Measurements from ENCODE around the gene ODC1.

The ODC1 gene

DNA sequence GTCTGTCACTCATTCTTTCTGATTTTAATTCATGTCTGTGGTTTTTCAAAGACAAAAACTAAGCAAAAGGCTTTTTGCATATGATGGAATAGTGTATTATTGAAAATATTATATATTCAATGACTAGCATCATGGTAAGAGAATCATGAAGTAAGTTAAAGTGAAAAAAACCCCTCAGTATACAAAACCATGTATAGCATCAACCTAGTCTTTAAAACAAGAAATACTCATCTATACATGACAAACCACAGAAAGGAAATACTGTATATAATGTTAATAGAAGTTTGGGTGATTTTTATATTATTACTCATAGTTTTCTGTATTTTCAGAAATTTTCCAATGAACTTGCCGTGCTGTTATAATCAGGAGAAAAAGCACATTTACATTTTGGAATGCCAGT, 38.0 kb upstream of the ODC1 start:
- no peaks in the 10 kb centered on the region for H3K4me1 ChIP-seq (ENCODE audit: control insufficient read depth, insufficient read depth, low read length)
- TF ChIP-seq ZNF366 (tag by site-specific recombination; conservative IDR thresholded peaks at IDR 0.05): no peak
- no peak for TF ChIP-seq ZNF560 (tag by site-specific recombination; IDR thresholded peaks at IDR 0.05; ENCODE audit: borderline replicate concordance)
- TF ChIP-seq, protein P1, sequence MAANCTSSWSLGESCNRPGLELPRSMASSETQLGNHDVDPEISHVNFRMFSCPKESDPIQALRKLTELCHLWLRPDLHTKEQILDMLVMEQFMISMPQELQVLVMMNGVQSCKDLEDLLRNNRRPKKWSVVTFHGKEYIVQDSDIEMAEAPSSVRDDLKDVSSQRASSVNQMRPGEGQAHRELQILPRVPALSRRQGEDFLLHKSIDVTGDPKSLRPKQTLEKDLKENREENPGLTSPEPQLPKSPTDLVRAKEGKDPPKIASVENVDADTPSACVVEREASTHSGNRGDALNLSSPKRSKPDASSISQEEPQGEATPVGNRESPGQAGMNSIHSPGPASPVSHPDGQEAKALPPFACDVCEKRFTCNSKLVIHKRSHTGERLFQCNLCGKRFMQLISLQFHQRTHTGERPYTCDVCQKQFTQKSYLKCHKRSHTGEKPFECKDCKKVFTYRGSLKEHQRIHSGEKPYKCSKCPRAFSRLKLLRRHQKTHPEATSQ (tag by site-specific recombination; IDR thresholded peaks at IDR 0.05): no peak
- no peak for TF ChIP-seq ZBTB7A (tag by site-specific recombination; IDR thresholded peaks at IDR 0.05; ENCODE audit: low read depth)
- no peak for TF ChIP-seq ZNF610 (tag by site-specific recombination; IDR thresholded peaks at IDR 0.05; ENCODE audit: borderline replicate concordance)
- no peak for TF ChIP-seq ZNF311 (tag by site-specific recombination; IDR thresholded peaks at IDR 0.05; ENCODE audit: borderline replicate concordance)
- no peak overlapping the region for H3K4me3 ChIP-seq (ENCODE audit: low read depth, low read length)
- POLR2A ChIA-PET: no interaction called here
- H3K36me3 ChIP-seq (ENCODE audit: control insufficient read depth in 2 of 2, insufficient read depth in 1 of 2, low read length in 2 of 2): no peaks in the 10 kb centered on the region
- H3K27ac ChIP-seq (ENCODE audit: extremely low read depth, low read depth, low read length): no peak overlapping the region
- no peaks in the 10 kb centered on the region for H3K9me3 ChIP-seq (ENCODE audit: control insufficient read depth, insufficient read depth, low read depth, low read length)
- CTCF ChIA-PET: no interaction called here

DNA sequence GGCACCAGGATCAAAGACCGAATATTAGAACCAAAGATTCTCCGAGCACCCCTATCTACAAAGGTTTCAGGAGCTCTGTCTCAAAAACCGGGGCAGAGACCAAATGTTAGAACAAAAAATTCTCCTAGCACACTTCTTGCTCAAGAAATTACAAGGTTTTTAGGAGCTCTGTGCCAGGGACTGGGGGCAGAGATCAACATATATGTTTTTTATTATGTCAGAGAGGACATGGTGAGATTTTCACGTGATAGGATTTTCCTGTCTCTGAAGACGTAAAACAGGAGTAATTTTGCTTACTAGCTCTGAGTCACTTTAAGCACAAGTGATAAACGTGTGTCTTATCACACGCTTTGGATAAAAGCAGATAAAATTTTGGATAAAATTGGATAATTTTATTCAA, 34.8 kb upstream of the ODC1 start:
- Histone ChIP-seq H3K4me3 (ENCODE audit: low read depth, low read length) (no peak overlapping the region), H3K27ac (ENCODE audit: extremely low read depth, low read depth, low read length) (no peak overlapping the region), H3K4me1 (ENCODE audit: control insufficient read depth, insufficient read depth, low read length) (no peaks in the 10 kb centered on the region), H3K36me3 (ENCODE audit: control insufficient read depth in 2 of 2, insufficient read depth in 1 of 2, low read length in 2 of 2) (no peaks in the 10 kb centered on the region), H3K9me3 (ENCODE audit: control insufficient read depth, insufficient read depth, low read depth, low read length) (no peaks in the 10 kb centered on the region)
- CTCF ChIA-PET: interaction anchor here (0.7 kb wide), 1 partner anchor 16 kb away, joined by 3 read pairs; no protein-coding TSS in a partner anchor
- TF ChIP-seq GLI4 (tag by site-specific recombination; IDR thresholded peaks at IDR 0.05): no peak
- POLR2A ChIA-PET: no interaction called here

GRCh38 chr2:10482460-10482859, 34.3 kb upstream of the ODC1 start:
- Histone ChIP-seq H3K9me3 (ENCODE audit: control insufficient read depth, insufficient read depth, low read depth, low read length) (no peaks in the 10 kb centered on the region), H3K4me1 (ENCODE audit: control insufficient read depth, insufficient read depth, low read length) (no peaks in the 10 kb centered on the region), H3K27ac (ENCODE audit: extremely low read depth, low read depth, low read length) (no peak overlapping the region), H3K4me3 (ENCODE audit: low read depth, low read length) (no peak overlapping the region), H3K36me3 (ENCODE audit: control insufficient read depth in 2 of 2, insufficient read depth in 1 of 2, low read length in 2 of 2) (no peaks in the 10 kb centered on the region)
- CTCF ChIA-PET: interaction anchor here (0.7 kb wide), 1 partner anchor 16 kb away, joined by 3 read pairs; no protein-coding TSS in a partner anchor
- TF ChIP-seq YY2 (tag by site-specific recombination; IDR thresholded peaks at IDR 0.05): no peak
- TF ChIP-seq ZBTB44 (tag by site-specific recombination; IDR thresholded peaks at IDR 0.05): no peak
- no peak for TF ChIP-seq ZFP41 (tag by site-specific recombination; IDR thresholded peaks at IDR 0.05; ENCODE audit: borderline replicate concordance)
- TF ChIP-seq PBX3 (CRISPR knock-in tag; IDR thresholded peaks at IDR 0.05): no peak
- no peak for TF ChIP-seq ZNF596 (tag by site-specific recombination; IDR thresholded peaks at IDR 0.05)
- TF ChIP-seq ZNF777 (tag by site-specific recombination; IDR thresholded peaks at IDR 0.05; ENCODE audit: borderline replicate concordance): no peak
- no peak for TF ChIP-seq ZNF660 (tag by site-specific recombination; IDR thresholded peaks at IDR 0.05)
- no peak for TF ChIP-seq ZNF112 (tag by site-specific recombination; IDR thresholded peaks at IDR 0.05)
- TF ChIP-seq ZNF433 (tag by site-specific recombination; IDR thresholded peaks at IDR 0.05; ENCODE audit: low read depth): no peak
- no peak for TF ChIP-seq ZBTB1 (tag by site-specific recombination; IDR thresholded peaks at IDR 0.05)
- no peak for TF ChIP-seq ZBTB7A (tag by site-specific recombination; IDR thresholded peaks at IDR 0.05; ENCODE audit: low read depth)
- no peak for TF ChIP-seq SETDB1 (IDR thresholded peaks at IDR 0.05; ENCODE audit: insufficient read length, low read length)
- TF ChIP-seq ZNF473 (tag by site-specific recombination; IDR thresholded peaks at IDR 0.05): no peak
- no peak for TF ChIP-seq FEZF1 (tag by site-specific recombination; IDR thresholded peaks at IDR 0.05)
- no peak for TF ChIP-seq ZNF654 (tag by site-specific recombination; IDR thresholded peaks at IDR 0.05; ENCODE audit: low read depth)
- TF ChIP-seq ZBTB11 (tag by site-specific recombination; conservative IDR thresholded peaks at IDR 0.05; ENCODE audit: low read depth): no peak
- no peak for TF ChIP-seq ZNF488 (tag by site-specific recombination; IDR thresholded peaks at IDR 0.05)
- TF ChIP-seq ZNF76 (tag by site-specific recombination; IDR thresholded peaks at IDR 0.05; ENCODE audit: borderline replicate concordance, low read depth): no peak
- POLR2A ChIA-PET: no interaction called here
